ENCODE data around the gene TIPARP.
"Not testable (repeated sequence)": the region's sequence is repeated elsewhere in the genome, so short reads cannot be mapped to it uniquely, and the experiment has no call there.

The TIPARP gene

DNA sequence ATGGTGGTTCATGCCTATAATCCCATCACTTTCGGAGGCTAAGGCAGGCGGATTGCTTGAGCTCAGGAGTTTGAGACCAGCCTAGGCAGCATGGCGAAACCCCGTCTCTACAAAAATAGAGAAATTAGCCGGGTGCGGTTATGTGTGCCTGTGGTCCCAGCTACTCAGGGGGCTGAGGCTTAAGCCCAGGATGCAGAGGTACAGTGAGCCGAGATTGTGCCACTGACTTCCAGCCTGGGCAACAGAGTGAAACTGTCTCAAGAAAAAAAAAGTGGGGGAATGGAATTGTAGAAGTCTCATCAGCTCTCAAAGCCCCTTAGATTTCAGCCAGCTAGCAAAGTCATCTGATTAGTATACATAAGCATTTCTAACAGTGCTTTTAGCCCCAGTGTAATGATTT lies 33.2 kb downstream of the TIPARP start:
- no peak for DNase-seq (ENCODE audit: low read depth in 1 of 2, low spot score in 1 of 2)

DNA sequence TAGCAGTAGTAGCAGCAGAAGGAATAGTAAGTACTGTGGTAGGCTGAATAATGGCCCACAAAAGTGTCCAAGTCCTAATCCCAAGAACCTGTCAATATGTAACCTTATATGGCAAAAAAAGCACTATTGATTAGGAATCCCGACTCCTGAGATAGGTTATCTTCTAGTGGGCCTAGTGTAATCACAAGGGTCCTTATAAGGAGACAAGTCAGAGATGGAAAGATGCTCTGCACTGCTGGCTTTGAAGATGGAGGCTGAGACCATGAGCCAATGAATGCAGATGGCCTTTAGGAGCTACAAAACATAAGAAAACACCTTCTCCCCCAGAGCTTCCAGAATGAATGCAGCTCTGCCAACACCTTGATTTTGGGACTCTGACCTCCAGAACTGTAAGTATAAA lies 36.0 kb downstream of the TIPARP start:
- DNase-seq (ENCODE audit: low read depth in 1 of 2, low spot score in 1 of 2), result no peak

DNA sequence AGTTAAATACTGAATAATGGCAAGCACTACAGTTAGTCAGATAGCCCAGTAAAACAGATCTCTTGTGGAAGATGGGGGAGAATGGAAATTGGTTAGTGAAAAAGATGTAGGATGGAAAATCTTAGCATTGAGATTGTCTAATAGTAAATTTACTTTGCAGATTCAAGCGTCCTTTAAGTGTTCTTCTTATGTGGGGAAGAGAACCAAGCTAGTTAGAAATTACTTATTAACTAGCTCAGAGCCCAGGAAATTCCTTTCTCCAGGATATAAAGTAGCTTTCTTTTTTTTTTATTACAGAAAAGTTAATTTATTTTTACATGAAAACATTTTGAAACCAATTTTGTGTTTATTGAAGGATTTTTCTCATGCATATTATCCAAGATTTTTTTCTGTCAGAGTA lies 36.7 kb downstream of the TIPARP start:
- no peak for DNase-seq (ENCODE audit: low read depth in 1 of 2, low spot score in 1 of 2)

- DNase-seq (ENCODE audit: low read depth in 1 of 2, low spot score in 1 of 2), result not testable (repeated sequence)
Observed at GRCh38 chr3:156711944-156712343, 37.6 kb downstream of the TIPARP start.

DNA sequence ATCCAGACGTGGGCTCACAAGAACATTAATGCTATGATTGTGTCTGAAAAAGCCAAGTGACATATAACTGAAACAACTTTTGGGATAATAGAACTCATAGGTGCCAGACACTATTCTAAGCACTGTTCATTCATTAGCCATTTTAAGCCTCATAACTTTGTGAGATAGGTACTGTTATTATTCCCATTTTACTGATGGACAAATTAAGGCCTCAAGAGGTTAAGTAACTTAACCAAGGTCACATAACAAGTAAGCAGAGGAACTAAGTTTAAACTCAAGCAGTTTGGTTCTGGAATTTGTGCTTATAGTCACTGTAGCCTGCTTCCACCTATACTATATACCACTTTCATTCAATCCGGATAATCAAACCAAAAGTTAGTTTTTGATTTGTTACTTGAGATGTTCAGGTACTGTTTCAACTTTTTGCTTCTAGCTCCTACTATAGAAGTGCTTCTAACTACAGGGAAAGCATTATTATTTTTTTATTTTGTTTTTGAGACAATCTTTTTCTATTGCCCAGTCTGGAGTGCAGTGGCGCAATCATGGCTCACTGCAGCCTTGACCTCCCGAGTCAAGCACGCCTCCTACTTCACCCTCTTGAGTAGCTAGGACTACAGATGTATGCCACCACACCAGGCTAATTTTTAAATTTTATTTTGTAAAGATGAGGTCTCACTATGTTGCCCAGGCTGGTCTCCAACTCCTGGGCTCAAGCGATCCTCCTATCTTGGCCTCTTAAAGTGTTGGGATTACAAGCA lies 41.9 kb downstream of the TIPARP start:
- DNase-seq (ENCODE audit: low read depth in 1 of 2, low spot score in 1 of 2), result no peak

GRCh38 chr3:156718622-156719306 lies 44.4 kb downstream of the TIPARP start:
- no peak for DNase-seq (ENCODE audit: low read depth in 1 of 2, low spot score in 1 of 2)

DNA sequence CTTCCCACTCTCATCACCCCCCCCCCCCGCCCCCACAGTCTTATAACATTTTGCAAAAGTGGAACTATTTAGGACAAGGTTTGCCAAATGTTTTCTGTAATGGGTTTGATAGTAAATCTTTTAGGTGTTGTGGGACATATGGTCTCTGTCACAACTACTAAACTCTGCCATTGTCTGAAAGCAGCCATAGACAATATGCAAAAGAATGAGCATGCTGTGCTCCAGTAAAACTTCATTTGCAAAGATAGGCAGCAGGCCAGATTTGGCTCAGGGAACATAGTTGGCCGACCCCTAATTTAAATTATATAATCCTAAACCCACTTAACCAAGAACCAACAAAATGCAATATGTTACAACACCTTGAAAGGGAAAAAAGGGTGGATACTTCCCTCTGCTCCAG lies 46.4 kb downstream of the TIPARP start:
- no peak for DNase-seq (ENCODE audit: low read depth in 1 of 2, low spot score in 1 of 2)

DNA sequence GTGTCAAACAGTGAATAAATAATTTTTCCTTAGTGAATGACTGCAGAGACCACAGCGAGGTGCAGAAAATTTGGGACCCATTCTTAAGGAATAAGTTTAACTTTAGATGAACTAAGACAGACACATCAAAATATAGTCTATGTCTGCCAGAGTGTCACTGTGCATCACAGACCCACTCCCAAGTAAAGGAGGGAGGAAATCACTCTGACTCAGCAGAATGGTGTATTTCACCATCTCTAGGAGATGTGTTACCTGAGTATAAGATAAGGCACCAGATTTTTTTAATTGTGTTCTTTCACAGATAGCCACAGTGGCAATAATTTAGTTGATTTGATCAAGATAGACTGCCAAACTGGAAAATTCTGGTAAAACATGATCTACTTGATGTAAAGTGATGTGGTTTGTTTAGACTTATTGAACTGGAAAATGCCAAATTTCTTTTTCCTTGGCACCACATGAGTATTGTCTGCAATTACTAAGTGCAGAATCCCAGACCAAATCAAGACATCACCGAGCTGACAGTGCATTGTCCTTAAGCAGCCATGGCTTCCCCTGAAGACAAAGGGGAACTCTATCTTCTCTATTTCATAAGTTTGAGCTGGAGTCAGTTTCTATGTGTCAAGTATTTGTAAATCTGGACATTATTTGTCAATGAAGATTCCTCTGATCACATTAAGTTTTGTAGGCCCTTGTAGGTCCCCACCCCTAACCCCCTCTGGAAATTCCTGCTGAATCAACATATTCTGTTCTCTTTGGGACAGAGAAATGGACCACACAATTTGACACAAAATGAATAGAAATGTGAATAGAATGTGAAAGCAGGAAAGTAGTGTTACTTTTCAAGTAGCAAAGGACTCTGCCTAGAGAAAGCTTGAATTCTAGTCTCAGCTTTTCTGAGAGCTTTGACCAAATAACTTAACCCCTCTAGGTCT lies 47.6 kb downstream of the TIPARP start:
- DNase-seq (ENCODE audit: low read depth in 1 of 2, low spot score in 1 of 2), result no peak

- no peak for DNase-seq (ENCODE audit: low read depth in 1 of 2, low spot score in 1 of 2)
Observed at GRCh38 chr3:156723182-156723619, 48.8 kb downstream of the TIPARP start.

GRCh38 chr3:156725682-156726081 lies 51.3 kb downstream of the TIPARP start:
- DNase-seq (ENCODE audit: low read depth in 1 of 2, low spot score in 1 of 2), result no peak

GRCh38 chr3:156726456-156726855 lies 52.1 kb downstream of the TIPARP start:
- no peak for DNase-seq (ENCODE audit: low read depth in 1 of 2, low spot score in 1 of 2)

- DNase-seq (ENCODE audit: low read depth in 1 of 2, low spot score in 1 of 2), result no peak
Observed at GRCh38 chr3:156727519-156728205, 53.3 kb downstream of the TIPARP start.

GRCh38 chr3:156728267-156728985 lies 54.0 kb downstream of the TIPARP start:
- DNase-seq (ENCODE audit: low read depth in 1 of 2, low spot score in 1 of 2), result no peak

- no peak for DNase-seq (ENCODE audit: low read depth in 1 of 2, low spot score in 1 of 2)
Observed at GRCh38 chr3:156729460-156730179, 55.2 kb downstream of the TIPARP start.

DNA sequence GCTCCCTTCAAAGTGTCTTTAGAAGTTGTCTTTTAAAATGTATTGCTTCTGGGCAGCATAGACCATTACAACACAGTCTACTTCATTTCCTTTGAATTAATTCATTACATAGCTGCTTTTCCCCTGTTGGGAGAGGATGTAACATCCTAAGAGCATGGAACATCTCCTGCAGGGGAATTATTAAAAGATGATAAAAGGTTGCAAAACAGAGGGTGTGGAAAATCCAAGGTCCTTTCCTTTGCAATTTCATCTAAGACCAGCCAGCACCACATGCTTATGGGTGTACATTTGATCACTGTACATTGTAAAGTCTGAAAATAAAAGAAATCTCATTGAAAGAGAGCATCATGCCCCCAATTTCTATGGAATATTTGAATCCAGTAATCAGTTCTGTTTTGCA lies 57.4 kb downstream of the TIPARP start:
- DNase-seq (ENCODE audit: low read depth in 1 of 2, low spot score in 1 of 2), result no peak

DNA sequence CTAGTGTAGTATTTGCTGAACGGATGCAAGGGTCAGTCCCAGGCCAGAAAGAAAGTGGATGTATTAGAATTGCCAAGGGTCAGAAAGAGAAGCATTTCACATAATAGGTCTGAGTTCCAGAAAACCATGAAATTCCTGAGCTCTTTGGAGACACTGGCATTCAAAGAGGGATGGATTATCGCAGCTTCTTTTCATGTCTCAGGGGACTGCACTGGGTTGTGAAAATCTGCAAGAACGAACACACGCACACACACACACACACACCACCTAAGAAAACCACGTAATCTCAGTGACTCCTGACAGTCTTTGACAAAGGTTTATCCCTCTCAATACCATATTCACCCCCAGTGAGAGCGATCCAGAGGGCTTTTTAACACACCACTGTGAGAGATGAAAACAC lies 57.9 kb downstream of the TIPARP start:
- DNase-seq (ENCODE audit: low read depth in 1 of 2, low spot score in 1 of 2), result no peak

DNA sequence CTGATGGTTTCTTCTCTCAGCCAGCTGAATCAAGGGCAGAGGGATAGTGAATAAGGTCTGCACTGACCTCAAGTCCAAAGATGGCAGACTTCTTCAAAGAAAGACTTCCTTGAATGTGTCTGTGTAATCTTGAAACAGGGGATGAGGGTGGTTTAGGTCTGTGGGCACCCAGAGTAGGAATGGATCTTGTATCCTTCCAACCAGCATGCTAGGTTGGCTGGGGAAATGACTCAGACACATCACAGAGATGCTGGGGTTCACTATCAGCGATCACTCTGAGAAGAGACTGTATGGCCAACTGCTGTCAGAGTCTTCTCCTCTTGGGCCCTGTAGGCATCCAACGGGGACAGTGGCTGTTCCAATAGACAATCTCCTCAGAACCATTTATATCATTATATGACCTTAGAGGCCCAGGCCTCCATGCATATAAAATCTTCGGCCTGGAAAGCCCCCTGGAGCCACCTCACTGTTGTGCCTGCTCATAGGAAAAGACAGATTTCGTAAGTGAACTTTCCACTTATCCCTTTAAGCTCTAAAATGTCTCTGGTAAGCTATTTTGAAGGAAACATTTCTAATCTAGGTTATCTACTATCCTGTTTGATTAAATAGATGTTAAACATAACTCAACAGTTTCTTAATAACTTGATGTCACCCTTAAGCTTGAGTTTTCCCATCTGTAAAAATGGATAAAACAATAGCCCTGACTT lies 58.5 kb downstream of the TIPARP start:
- DNase-seq (ENCODE audit: low read depth in 1 of 2, low spot score in 1 of 2), result no peak

DNA sequence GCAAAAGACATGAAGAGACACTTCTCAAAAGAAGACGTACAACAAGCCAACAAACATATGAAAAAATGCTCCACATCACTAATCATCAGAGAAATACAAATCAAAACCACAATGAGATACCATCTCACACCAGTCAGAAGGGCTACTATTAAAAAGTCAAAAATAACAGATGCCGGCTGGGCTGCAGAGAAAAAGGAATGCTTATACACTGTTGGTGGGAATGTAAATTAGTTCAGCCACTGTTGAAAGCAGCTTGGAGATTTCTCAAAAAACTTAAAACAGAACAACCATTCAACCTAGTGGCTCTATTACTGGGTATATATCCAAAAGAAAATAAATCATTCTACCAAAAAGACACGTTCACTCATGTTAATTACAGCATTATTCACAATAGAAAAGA lies 60.3 kb downstream of the TIPARP start:
- DNase-seq (ENCODE audit: low read depth in 1 of 2, low spot score in 1 of 2), result not testable (repeated sequence)

DNA sequence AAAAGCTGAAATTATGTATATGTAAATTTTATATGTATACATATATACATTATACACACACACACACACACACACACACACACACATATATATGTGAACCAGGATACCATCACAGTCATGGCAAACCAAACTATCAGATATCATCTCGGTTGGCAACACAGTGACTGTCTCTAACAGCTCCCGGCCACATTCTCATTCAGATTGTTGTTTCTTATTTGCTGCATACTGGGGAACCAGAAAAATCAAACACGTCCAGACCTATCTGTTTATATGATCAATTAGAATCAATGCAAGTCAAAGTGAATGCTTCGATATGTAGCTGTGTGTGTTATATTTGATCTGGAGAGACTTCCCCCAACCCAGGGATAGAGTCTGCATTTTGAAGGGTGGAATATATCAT lies 61.1 kb downstream of the TIPARP start:
- no peak for DNase-seq (ENCODE audit: low read depth in 1 of 2, low spot score in 1 of 2)
